CD4-positive, alpha-beta memory T cell (primary cell): Measurements from ENCODE around the gene ITIH3. TPM values are rescaled to one million over a fixed set of nuclear protein-coding genes. Genes with fewer than 3 reads are reported as not detected.

Source experiments
- CTCF ChIA-PET: fragments of 350-600 bp; sonication (Branson Sonifier 250); formaldehyde crosslinking; loops from one replicate; lab custom pipeline; 2021; ENCODE audit warnings: inconsistent platforms; ENCODE audit not compliant: partially characterized antibody; lab: Charles Lee
- POLR2A ChIA-PET: fragments of 350-600 bp; sonication (Branson Sonifier 250); formaldehyde crosslinking; loops from one replicate; lab custom pipeline; 2021; ENCODE audit not compliant: partially characterized antibody; lab: Charles Lee
- DNase-seq, 5 donors: peaks; one replicate each; pipeline versions ENCODE4 v3.0.0 to v3.0.0-alpha.2; 2020 to 2022; ENCODE audit warnings: mixed read lengths in 1 of 5
- H3K27ac ChIP-seq: one replicate; pipeline ENCODE4 v1.7.0; 2013; ENCODE audit warnings: low read depth, low read length
- H3K27me3 ChIP-seq: 2 replicates; pipeline ENCODE4 v1.7.0; 2013; ENCODE audit warnings: mild to moderate bottlenecking, low read length, moderate library complexity; ENCODE audit not compliant: insufficient read depth
- H3K36me3 ChIP-seq: 2 replicates; pipeline ENCODE4 v1.7.0; 2013; ENCODE audit warnings: mild to moderate bottlenecking, low read length, moderate library complexity; ENCODE audit not compliant: insufficient read depth
- H3K4me1 ChIP-seq: 2 replicates; pipeline ENCODE4 v1.7.0; 2013; ENCODE audit warnings: mild to moderate bottlenecking, low read length, moderate library complexity; ENCODE audit not compliant: insufficient read depth
- H3K4me3 ChIP-seq, 2 donors: one replicate each; pipeline ENCODE4 v1.7.0; 2013; ENCODE audit warnings: low read length in 2 of 2, mild to moderate bottlenecking in 1 of 2
- H3K9me3 ChIP-seq, 2 donors: one replicate each; pipeline ENCODE4 v1.7.0; 2013; ENCODE audit warnings: low read length in 2 of 2, control low read depth in 1 of 2; ENCODE audit not compliant: control insufficient read depth in 1 of 2
- H3K27ac Mint-ChIP-seq, 7 donors: one replicate each; pipeline ENCODE4 v1.8.0; 2020 to 2021; ENCODE audit warnings: mixed read lengths in 7 of 7, mild to moderate bottlenecking in 6 of 7, inconsistent platforms in 3 of 7, moderate library complexity in 3 of 7
- H3K27me3 Mint-ChIP-seq, 2 donors: one replicate each; pipeline ENCODE4 v1.8.0; 2020 to 2021; ENCODE audit warnings: mixed read lengths in 2 of 2
- H3K36me3 Mint-ChIP-seq, 2 donors: one replicate each; pipeline ENCODE4 v1.8.0; 2020 to 2021; ENCODE audit warnings: mixed read lengths in 2 of 2, inconsistent platforms in 1 of 2, mild to moderate bottlenecking in 1 of 2
- H3K4me1 Mint-ChIP-seq, 4 donors: one replicate each; pipeline ENCODE4 v1.8.0; 2020 to 2021; ENCODE audit warnings: mixed read lengths in 4 of 4, mild to moderate bottlenecking in 1 of 4
- H3K4me3 Mint-ChIP-seq, 8 donors: one replicate each; pipeline ENCODE4 v1.8.0; 2020 to 2021; ENCODE audit warnings: mixed read lengths in 8 of 8, mild to moderate bottlenecking in 7 of 8, moderate library complexity in 6 of 8, inconsistent platforms in 3 of 8
- H3K9me3 Mint-ChIP-seq, 8 donors: one replicate each; pipeline ENCODE4 v1.8.0; 2020 to 2021; ENCODE audit warnings: mixed read lengths in 8 of 8, mild to moderate bottlenecking in 5 of 8, inconsistent platforms in 3 of 8, moderate library complexity in 1 of 8
- intact Hi-C: fragments of 100-400 bp; cut with micrococcal nuclease; formaldehyde crosslinking; loops from one replicate; pipeline ENCODE4 v1.15.1; 2023
- polyA plus RNA-seq, 2 donors: library from polyadenylated mRNA; unstranded; fragments of 300-500 nt; fragmentation: Illumina TruSeq; gene quantifications; one replicate each; pipeline ENCODE4 v1.2.3, GENCODE V29; 2021
- total RNA-seq, 2 experiments: library from RNA; stranded (reverse); gene quantifications; one replicate each; pipeline ENCODE4 v1.2.3, GENCODE V29; 2021

The ITIH3 gene
- total and polyA plus RNA-seq, 4 experiments from 2014 or later = not detected

- no peak overlapping the region for H3K4me3 Mint-ChIP-seq
- no peaks in the 10 kb centered on the region for H3K9me3 Mint-ChIP-seq
- H3K36me3 ChIP-seq = peaks cover 33% of the 10 kb centered on the region
- ChIA-PET POLR2A (no interaction called here), CTCF (no interaction called here)
- no peaks in the 10 kb centered on the region for H3K9me3 ChIP-seq
- DNase-seq = no peak
- no peak overlapping the region for H3K27ac ChIP-seq
- peaks cover 23% of the 10 kb centered on the region for H3K4me1 ChIP-seq
- H3K36me3 Mint-ChIP-seq = peaks cover 35 to 44% of the 10 kb centered on the region in 2 donors
- H3K27me3 ChIP-seq = no peaks in the 10 kb centered on the region
- peaks cover 21 to 34% (median 25%) of the 10 kb centered on the region in 4 donors for H3K4me1 Mint-ChIP-seq
- H3K27ac Mint-ChIP-seq = peak overlapping the region in 5 of 7 donors; percentile 52 to 85 (median 66)
- no peaks in the 10 kb centered on the region for H3K27me3 Mint-ChIP-seq
- intact Hi-C loops = no loop called here
- H3K4me3 ChIP-seq = no peak overlapping the region
Measured at GRCh38 chr3:52841211-52841980, 46.8 kb downstream of the ITIH3 start.

- peaks cover 23% of the 10 kb centered on the region for H3K4me1 ChIP-seq
- H3K9me3 ChIP-seq = no peaks in the 10 kb centered on the region
- intact Hi-C loops = no loop called here
- DNase-seq = no peak
- Mint-ChIP-seq H3K9me3 (no peaks in the 10 kb centered on the region), H3K36me3 (peaks cover 35 to 43% of the 10 kb centered on the region in 2 donors), H3K27ac (peak overlapping the region in 1 of 7 donors; percentile 66), H3K4me3 (no peak overlapping the region), H3K4me1 (peaks cover 21 to 34% (median 25%) of the 10 kb centered on the region in 4 donors), H3K27me3 (no peaks in the 10 kb centered on the region)
- no peaks in the 10 kb centered on the region for H3K27me3 ChIP-seq
- no peak overlapping the region for H3K27ac ChIP-seq
- POLR2A ChIA-PET = no interaction called here
- no peak overlapping the region for H3K4me3 ChIP-seq
- CTCF ChIA-PET = no interaction called here
- H3K36me3 ChIP-seq = peaks cover 33% of the 10 kb centered on the region
Measured at GRCh38 chr3:52841981-52842340, 47.4 kb downstream of the ITIH3 start.

GRCh38 chr3:52842424-52842823 is 47.8 kb downstream of the ITIH3 start:
- CTCF ChIA-PET = no interaction called here
- no peak overlapping the region for H3K27ac Mint-ChIP-seq
- POLR2A ChIA-PET = no interaction called here

GRCh38 chr3:52843108-52843865 is 48.7 kb downstream of the ITIH3 start:
- POLR2A ChIA-PET = no interaction called here
- peaks cover 45 to 51% of the 10 kb centered on the region in 2 donors for H3K36me3 Mint-ChIP-seq

More at GRCh38 chr3:52842424-52842823, 47.8 kb downstream of the ITIH3 start:
- H3K27me3 ChIP-seq = no peaks in the 10 kb centered on the region
- H3K4me3 ChIP-seq = no peak overlapping the region
- no peak overlapping the region for H3K27ac ChIP-seq
- Mint-ChIP-seq H3K4me3 (no peak overlapping the region), H3K9me3 (no peaks in the 10 kb centered on the region), H3K36me3 (peaks cover 39 to 45% of the 10 kb centered on the region in 2 donors), H3K27me3 (no peaks in the 10 kb centered on the region), H3K4me1 (peaks cover 21 to 32% (median 23%) of the 10 kb centered on the region in 4 donors)
- peaks cover 22% of the 10 kb centered on the region for H3K4me1 ChIP-seq
- H3K36me3 ChIP-seq = peaks cover 32% of the 10 kb centered on the region
- intact Hi-C loops = no loop called here
- H3K9me3 ChIP-seq = no peaks in the 10 kb centered on the region
- no peak for DNase-seq

GRCh38 chr3:52843881-52844280 is 49.3 kb downstream of the ITIH3 start:
- Mint-ChIP-seq H3K27me3 (no peaks in the 10 kb centered on the region), H3K4me3 (no peak overlapping the region), H3K9me3 (no peaks in the 10 kb centered on the region), H3K27ac (peak overlapping the region in 1 of 7 donors; percentile 43), H3K4me1 (peaks cover 7 to 17% (median 9%) of the 10 kb centered on the region in 4 donors), H3K36me3 (peaks cover 45 to 54% of the 10 kb centered on the region in 2 donors)
- H3K27ac ChIP-seq = no peak overlapping the region
- peaks cover 45% of the 10 kb centered on the region for H3K36me3 ChIP-seq
- H3K4me1 ChIP-seq = peaks cover 8% of the 10 kb centered on the region
- ChIA-PET POLR2A (interaction anchor here (0.8 kb wide), 1 partner anchor 24 kb away, joined by 3 read pairs; no protein-coding TSS in a partner anchor), CTCF (interaction anchor here (1.3 to 2.5 kb wide), 2 partner anchors 49 to 229 kb away, joined by 3 to 16 read pairs; no protein-coding TSS in a partner anchor)
- no peak overlapping the region for H3K4me3 ChIP-seq
- no peak for DNase-seq
- intact Hi-C loops = no loop called here
- H3K9me3 ChIP-seq = no peaks in the 10 kb centered on the region
- H3K27me3 ChIP-seq = no peaks in the 10 kb centered on the region

More at GRCh38 chr3:52843108-52843865, 48.7 kb downstream of the ITIH3 start:
- Histone ChIP-seq H3K36me3 (peaks cover 39% of the 10 kb centered on the region), H3K4me3 (no peak overlapping the region), H3K27me3 (no peaks in the 10 kb centered on the region), H3K4me1 (peaks cover 14% of the 10 kb centered on the region), H3K9me3 (no peaks in the 10 kb centered on the region), H3K27ac (no peak overlapping the region)
- no peaks in the 10 kb centered on the region for H3K27me3 Mint-ChIP-seq
- H3K4me3 Mint-ChIP-seq = no peak overlapping the region
- intact Hi-C loops = no loop called here
- H3K4me1 Mint-ChIP-seq = peaks cover 13 to 23% (median 15%) of the 10 kb centered on the region in 4 donors
- H3K9me3 Mint-ChIP-seq = no peaks in the 10 kb centered on the region
- peak overlapping the region in 1 of 7 donors; percentile 63 for H3K27ac Mint-ChIP-seq
- no peak for DNase-seq
- CTCF ChIA-PET = interaction anchor here (1.3 kb wide), 1 partner anchor 229 kb away, joined by 3 read pairs; no protein-coding TSS in a partner anchor

GRCh38 chr3:52844290-52844975 is 49.8 kb downstream of the ITIH3 start:
- H3K36me3 Mint-ChIP-seq = peaks cover 45 to 58% of the 10 kb centered on the region in 2 donors
- no peaks in the 10 kb centered on the region for H3K9me3 Mint-ChIP-seq
- Histone ChIP-seq H3K4me1 (peaks cover 2% of the 10 kb centered on the region), H3K27me3 (no peaks in the 10 kb centered on the region), H3K27ac (no peak overlapping the region), H3K36me3 (peaks cover 50% of the 10 kb centered on the region), H3K9me3 (no peaks in the 10 kb centered on the region), H3K4me3 (no peak overlapping the region)
- peak overlapping the region in 2 of 7 donors; percentile 42 to 77 for H3K27ac Mint-ChIP-seq
- CTCF ChIA-PET = interaction anchor here (1.5 to 2.5 kb wide), 2 partner anchors 49 to 87 kb away, joined by 4 to 16 read pairs; no protein-coding TSS in a partner anchor
- H3K4me1 Mint-ChIP-seq = peaks cover 2 to 12% (median 6%) of the 10 kb centered on the region in 4 donors
- no peaks in the 10 kb centered on the region for H3K27me3 Mint-ChIP-seq
- no peak for DNase-seq
- intact Hi-C loops = no loop called here
- H3K4me3 Mint-ChIP-seq = no peak overlapping the region
- POLR2A ChIA-PET = interaction anchor here (0.8 kb wide), 1 partner anchor 23 kb away, joined by 3 read pairs; no protein-coding TSS in a partner anchor
